Measurements from ENCODE around the gene YIF1B.

Gene YIF1B

DNA sequence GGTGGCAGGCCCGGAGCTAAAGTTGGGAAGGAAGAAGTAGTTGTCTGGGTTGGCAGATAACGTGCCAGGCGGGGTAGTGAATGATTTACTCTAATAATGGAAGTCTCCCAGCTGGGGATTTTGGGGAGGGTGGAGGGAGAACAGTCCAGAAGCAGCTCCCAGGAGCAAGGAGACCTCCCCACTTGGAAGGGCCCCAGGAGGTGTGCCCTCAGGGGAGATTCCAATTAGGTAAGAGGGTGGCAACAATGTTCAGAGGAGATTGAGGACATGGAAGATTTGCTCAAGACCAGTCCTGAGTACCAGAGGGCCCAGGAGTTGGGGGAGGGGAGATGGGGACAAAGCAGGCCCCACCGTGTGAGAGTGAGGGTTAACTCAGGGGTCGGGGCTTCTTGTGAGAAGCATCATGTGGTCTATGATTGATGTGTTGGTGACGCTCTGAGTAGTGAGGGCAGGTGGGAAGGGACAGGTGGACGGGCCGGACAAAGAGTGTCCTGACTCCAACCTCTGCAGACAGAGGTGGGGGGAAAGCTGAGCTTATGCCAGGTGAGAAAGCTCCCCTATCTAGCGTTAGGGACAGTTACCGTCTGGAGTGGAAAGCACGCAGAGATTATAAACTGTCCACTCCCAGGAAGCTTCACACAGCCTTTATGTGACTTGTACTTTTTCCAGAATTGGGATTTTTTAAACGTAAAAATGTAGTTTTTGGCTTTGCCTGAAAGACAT lies 47.8 kb downstream of the YIF1B start:
- TF ChIP-seq, protein P1, sequence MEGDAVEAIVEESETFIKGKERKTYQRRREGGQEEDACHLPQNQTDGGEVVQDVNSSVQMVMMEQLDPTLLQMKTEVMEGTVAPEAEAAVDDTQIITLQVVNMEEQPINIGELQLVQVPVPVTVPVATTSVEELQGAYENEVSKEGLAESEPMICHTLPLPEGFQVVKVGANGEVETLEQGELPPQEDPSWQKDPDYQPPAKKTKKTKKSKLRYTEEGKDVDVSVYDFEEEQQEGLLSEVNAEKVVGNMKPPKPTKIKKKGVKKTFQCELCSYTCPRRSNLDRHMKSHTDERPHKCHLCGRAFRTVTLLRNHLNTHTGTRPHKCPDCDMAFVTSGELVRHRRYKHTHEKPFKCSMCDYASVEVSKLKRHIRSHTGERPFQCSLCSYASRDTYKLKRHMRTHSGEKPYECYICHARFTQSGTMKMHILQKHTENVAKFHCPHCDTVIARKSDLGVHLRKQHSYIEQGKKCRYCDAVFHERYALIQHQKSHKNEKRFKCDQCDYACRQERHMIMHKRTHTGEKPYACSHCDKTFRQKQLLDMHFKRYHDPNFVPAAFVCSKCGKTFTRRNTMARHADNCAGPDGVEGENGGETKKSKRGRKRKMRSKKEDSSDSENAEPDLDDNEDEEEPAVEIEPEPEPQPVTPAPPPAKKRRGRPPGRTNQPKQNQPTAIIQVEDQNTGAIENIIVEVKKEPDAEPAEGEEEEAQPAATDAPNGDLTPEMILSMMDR (IDR thresholded peaks at IDR 0.05; ENCODE audit: low read depth, low read length, missing control alignments), result no peak
- no peak for DNase-seq (ENCODE audit: extremely low read depth, low read depth)
- H3K4me3 ChIP-seq (replicated peaks; ENCODE audit: low read depth, low read length), result no peak overlapping the region

DNA sequence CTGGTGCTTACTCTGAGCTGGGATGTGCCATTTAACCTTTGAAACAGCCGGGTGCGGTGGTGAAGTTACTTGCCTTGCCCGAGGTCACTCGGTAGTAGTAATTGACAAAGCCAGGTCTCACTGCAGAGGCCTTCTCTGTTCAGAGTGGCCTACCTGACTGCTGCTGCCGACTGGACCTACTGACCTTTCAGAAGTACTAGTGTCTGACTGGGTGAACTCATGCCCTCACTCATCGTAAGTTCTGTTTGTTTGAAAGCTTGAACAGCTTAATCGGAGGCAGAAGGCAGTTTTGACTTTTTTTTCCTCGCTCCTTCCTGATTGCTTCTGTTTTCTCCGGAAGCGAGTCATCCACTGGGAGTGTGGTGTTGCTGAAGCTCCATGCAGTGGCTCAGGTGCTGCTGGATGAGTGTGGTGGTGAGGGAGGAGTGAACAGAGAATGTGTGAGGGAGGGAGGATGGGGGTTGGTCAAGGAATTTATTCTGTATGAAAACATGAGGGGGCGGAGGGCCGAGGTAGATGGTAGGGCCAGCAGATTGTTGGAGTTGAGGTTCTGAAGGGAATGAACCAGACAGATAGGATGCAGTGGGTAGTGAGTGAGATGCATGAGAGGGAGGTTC lies 48.7 kb downstream of the YIF1B start:
- DNase-seq (ENCODE audit: extremely low read depth, low read depth), result no peak
- TF ChIP-seq, protein P1 (IDR thresholded peaks at IDR 0.05; ENCODE audit: low read depth, low read length, missing control alignments), result no peak
- no peak overlapping the region for H3K4me3 ChIP-seq (replicated peaks; ENCODE audit: low read depth, low read length)

DNA sequence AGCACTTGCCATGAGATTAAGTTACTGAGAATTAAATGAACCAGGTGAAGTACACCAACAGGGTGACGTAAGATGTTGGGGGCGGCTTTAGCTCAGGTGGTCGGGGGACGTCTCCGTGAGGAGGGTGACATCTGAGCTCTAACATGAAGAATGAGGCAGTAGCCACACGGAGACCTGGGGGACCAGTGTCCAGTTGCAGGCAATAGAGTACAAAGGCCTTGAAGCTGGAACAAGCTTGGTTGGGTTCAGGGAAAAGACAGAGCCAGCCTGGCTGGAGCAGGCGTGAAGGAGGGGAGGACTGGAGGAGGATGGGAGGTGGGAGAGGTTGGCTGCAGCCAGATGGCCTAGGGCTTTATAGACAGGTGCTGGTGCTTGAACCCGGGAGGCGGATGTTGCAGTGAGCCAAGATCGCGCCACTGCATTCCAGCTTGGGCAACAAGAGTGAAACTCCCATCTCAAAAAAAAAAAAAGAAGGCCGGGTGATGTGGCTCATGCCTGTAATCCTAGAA lies 49.8 kb downstream of the YIF1B start:
- TF ChIP-seq, protein P1 (IDR thresholded peaks at IDR 0.05; ENCODE audit: low read depth, low read length, missing control alignments), result no peak
- no peak overlapping the region for H3K4me3 ChIP-seq (replicated peaks; ENCODE audit: low read depth, low read length)
- no peak for DNase-seq (ENCODE audit: extremely low read depth, low read depth)

DNA sequence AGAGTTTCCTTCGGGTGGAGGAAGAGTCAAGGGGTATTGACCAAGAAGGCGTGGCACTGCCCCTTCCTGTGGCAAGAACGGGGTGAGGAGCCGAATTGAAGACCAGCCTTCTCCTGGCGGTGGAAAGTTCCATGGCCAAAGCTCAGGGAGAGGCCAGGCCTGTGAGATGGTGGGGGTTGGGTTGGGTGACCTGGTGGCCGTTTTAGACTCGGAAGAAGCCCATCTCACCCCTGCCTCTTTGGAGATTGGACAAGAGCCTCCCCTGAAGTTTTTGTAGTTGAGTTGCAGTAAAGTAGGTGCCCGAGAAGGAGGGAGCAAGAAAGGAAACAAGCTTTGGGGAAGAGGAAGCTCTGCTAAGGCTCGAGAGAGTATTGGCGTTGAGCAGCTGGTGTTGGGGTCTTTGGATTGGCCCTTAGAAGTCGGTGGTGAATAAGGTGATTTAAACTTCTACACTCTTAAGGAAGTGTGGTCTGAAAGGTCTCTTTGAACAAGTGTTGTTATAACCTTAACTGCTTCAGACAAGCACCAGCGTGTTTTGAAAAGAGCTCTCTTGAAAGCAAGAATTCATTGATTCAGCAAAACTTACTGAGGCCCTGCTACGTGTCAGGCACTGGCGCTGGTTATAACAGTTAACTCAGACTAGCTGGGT lies 50.4 kb downstream of the YIF1B start:
- no peak for DNase-seq (ENCODE audit: extremely low read depth, low read depth)
- no peak overlapping the region for H3K4me3 ChIP-seq (replicated peaks; ENCODE audit: low read depth, low read length)
- TF ChIP-seq, protein P1 (IDR thresholded peaks at IDR 0.05; ENCODE audit: low read depth, low read length, missing control alignments), result no peak

DNA sequence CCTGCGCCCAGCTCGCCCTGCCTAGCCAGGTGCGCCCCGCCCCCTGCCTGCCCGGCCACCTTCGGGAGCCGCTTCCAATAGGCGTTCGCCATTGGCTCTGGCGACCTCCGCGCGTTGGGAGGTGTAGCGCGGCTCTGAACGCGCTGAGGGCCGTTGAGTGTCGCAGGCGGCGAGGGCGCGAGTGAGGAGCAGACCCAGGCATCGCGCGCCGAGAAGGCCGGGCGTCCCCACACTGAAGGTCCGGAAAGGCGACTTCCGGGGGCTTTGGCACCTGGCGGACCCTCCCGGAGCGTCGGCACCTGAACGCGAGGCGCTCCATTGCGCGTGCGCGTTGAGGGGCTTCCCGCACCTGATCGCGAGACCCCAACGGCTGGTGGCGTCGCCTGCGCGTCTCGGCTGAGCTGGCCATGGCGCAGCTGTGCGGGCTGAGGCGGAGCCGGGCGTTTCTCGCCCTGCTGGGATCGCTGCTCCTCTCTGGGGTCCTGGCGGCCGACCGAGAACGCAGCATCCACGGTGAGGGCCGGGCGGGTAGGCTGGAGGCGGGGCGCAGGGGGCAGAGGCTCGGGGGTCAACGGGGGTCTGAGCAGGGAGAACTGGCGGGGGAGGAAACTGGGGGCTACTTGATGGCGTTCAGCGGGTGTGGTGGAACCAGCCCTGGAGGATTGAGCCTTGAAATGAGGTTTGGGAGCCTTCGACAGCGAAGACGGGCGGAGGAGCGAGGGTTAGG lies 51.1 kb downstream of the YIF1B start, which contains the start of gene SPINT2:
Gene SPINT2, plus strand, starts transcription at position 88 of the 727 bp plus-strand sequence. Its CDS starts 320 bp downstream, at position 408.
- peak within 1 kb of the TSS; percentile 35 for H3K4me3 ChIP-seq (replicated peaks; ENCODE audit: low read depth, low read length)
- TF ChIP-seq, protein P1 (IDR thresholded peaks at IDR 0.05; ENCODE audit: low read depth, low read length, missing control alignments), result no peak
- no peak for DNase-seq (ENCODE audit: extremely low read depth, low read depth)

DNA sequence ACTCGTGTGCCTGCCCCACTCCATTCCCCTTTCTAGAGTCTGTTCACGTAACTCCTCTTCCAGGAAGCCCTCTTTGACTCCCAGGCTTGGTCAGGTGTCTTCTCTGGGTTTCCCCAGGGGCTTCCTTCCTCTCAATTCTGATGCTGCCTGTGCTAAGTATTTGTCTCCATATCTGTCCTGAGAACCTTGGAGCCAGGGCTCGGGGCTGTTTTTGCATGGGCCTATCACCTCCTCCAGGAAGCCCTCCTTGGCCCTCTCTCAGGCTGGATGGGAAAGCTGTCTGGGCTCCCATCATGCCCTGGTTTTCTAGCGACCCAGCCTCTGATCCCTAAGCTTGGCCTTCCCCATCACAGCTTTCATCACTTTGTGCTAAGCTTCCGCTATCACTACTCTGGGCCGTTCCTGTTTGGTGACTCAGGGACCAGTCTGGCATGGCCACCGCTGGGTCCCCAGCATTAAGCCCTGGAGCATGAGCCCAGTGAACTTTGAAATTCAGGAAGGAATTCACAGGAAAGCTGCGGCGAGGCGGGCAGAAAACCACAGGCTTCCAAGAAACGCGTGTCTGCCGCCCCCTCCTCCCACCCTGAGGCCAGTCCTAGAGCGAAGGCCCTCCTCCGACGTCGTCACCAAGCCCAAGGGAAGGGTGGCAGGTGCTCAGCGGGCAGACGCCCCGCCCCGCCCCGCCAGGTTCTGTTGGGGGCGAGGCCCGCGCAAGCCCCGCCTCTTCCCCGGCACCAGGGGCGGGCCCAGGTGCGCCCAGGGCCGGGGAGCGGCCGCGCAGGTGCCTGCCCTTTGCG lies 51.9 kb downstream of the YIF1B start:
- H3K4me3 ChIP-seq (replicated peaks; ENCODE audit: low read depth, low read length), result peak overlapping the region; percentile 35
- no peak for DNase-seq (ENCODE audit: extremely low read depth, low read depth)
- TF ChIP-seq, protein P1 (IDR thresholded peaks at IDR 0.05; ENCODE audit: low read depth, low read length, missing control alignments), result no peak
